K562 (cell line): ENCODE data around the gene NAV2. TPM values are rescaled to one million over a fixed set of nuclear protein-coding genes. Genes with fewer than 3 reads are reported as not detected.
A peak's percentile ranks its signal among the peaks of the same experiment; 100 is the strongest.

Experiments
- AFF4 ChIP-seq: sonication (generic); formaldehyde crosslinking; IDR thresholded peaks from 2 replicates; pipeline ENCODE4 v1.8.0; 2023; ENCODE audit warnings: mild to moderate bottlenecking, missing genetic modification reagents
- DDX20 ChIP-seq: fragments of 450-650 bp; IDR thresholded peaks from 2 replicates; pipeline ENCODE4 v1.6.1; 2016; ENCODE audit warnings: missing genetic modification characterization, low read depth, mild to moderate bottlenecking, missing compliant biosample characterization, moderate library complexity
- ETV6 ChIP-seq, 3 experiments: fragments of 150-350 bp in 1 of 3; sonication (generic) in 1 of 3; formaldehyde crosslinking in 1 of 3; IDR thresholded peaks; 2 replicates each; pipeline versions ENCODE4 v1.6.1 to v1.8.0; 2014 to 2022; ENCODE audit warnings: borderline replicate concordance in 2 of 3, low read depth in 2 of 3, antibody characterized with exemption in 1 of 3, low read length in 1 of 3, mild to moderate bottlenecking in 1 of 3, missing genetic modification reagents in 1 of 3
- GABPB1 ChIP-seq: sonication (generic); formaldehyde crosslinking; IDR thresholded peaks from 2 replicates; pipeline ENCODE4 v1.8.0; 2022; ENCODE audit warnings: mild to moderate bottlenecking, missing genetic modification reagents
- L3MBTL2 ChIP-seq: fragments of 450-650 bp; IDR thresholded peaks from 2 replicates; pipeline ENCODE4 v1.6.1; 2016; ENCODE audit warnings: mild to moderate bottlenecking, moderate library complexity
- SMAD4 ChIP-seq: fragments of 250-450 bp; sonication (Bioruptor Pico); conservative IDR thresholded peaks from 2 replicates; pipeline ENCODE4 v1.8.0; 2021; ENCODE audit warnings: inconsistent platforms, mild to moderate bottlenecking, moderate library complexity
- STAG1 ChIP-seq: sonication (generic); formaldehyde crosslinking; IDR thresholded peaks from 2 replicates; pipeline ENCODE4 v1.5.0; 2020; ENCODE audit warnings: missing genetic modification reagents, borderline replicate concordance
- ZKSCAN3 ChIP-seq: fragments of 250-450 bp; sonication (Bioruptor Pico); IDR thresholded peaks from 2 replicates; pipeline ENCODE4 v1.4.0; 2020
- ZNF253 ChIP-seq: fragments of 250-450 bp; sonication (Bioruptor Pico); conservative IDR thresholded peaks from 2 replicates; pipeline ENCODE4 v1.6.1; 2021; ENCODE audit warnings: mild to moderate bottlenecking
- ZNF561 ChIP-seq: fragments of 450-650 bp; formaldehyde crosslinking; conservative IDR thresholded peaks from 2 replicates; pipeline ENCODE4 v1.4.0; 2020; ENCODE audit warnings: mild to moderate bottlenecking, moderate library complexity
- ZNF583 ChIP-seq: fragments of 250-450 bp; sonication (Bioruptor Pico); IDR thresholded peaks from 2 replicates; pipeline ENCODE4 v1.4.0; 2020
- ZNF780A ChIP-seq: fragments of 250-450 bp; sonication (Bioruptor Pico); IDR thresholded peaks from 2 replicates; pipeline ENCODE4 v1.5.0; 2021; ENCODE audit warnings: mild to moderate bottlenecking
- polyA plus RNA-seq, 8 experiments: library from polyadenylated mRNA; depleted of rRNA in 4 of 8; stranded (reverse) in 5 of 8; unstranded in 3 of 8; fragments of >200 nt; fragmentation: Nextera tagmentation in 2 of 8; fragmentation: Illumina TruSeq in 1 of 8; extraction: Ambion mirVana in 2 of 8; extraction: Trizol in 1 of 8; gene quantifications; 2 replicates each; pipeline versions ENCODE4 v1.2.1 to v1.2.3, GENCODE V29; 2011 to 2014; ENCODE audit warnings: inconsistent platforms in 1 of 8, missing spikeins in 1 of 8
- total RNA-seq, 7 experiments: library from RNA; depleted of rRNA in 6 of 7; stranded (reverse); fragments of >200 nt in 6 of 7; fragmentation: Illumina TruSeq in 2 of 7; extraction: Trizol in 2 of 7; gene quantifications; 2 replicates each; pipeline versions ENCODE4 v1.2.1 to v1.2.3, GENCODE V29; 2011 to 2021; ENCODE audit warnings: low replicate concordance in 1 of 7
- TF ChIP-seq, protein P1 (sequence below), 3 experiments: fragments of 200-800 bp in 1 of 3; fragments of 250-450 bp in 1 of 3; fragments of 450-650 bp in 1 of 3; sonication (Bioruptor Pico) in 1 of 3; sonication (Bioruptor generic) in 1 of 3; formaldehyde crosslinking in 1 of 3; IDR thresholded peaks; 2 replicates each; pipeline versions ENCODE4 v1.6.1 to v1.8.0; 2016 to 2022; ENCODE audit warnings: mild to moderate bottlenecking in 2 of 3, missing genetic modification characterization in 2 of 3, missing compliant biosample characterization in 1 of 3, moderate library complexity in 1 of 3
- TF ChIP-seq, protein P2 (sequence below): fragments of 250-450 bp; sonication (Bioruptor Pico); IDR thresholded peaks from 2 replicates; pipeline ENCODE4 v1.5.0; 2020; ENCODE audit warnings: mild to moderate bottlenecking, borderline replicate concordance

NAV2 gene
- total and polyA plus RNA-seq, 9 of the 15 experiments (the other 6 are each of a cell fraction or from before 2014, with no cell fraction given): 0.03 to 0.35 (median 0.05) TPM

DNA sequence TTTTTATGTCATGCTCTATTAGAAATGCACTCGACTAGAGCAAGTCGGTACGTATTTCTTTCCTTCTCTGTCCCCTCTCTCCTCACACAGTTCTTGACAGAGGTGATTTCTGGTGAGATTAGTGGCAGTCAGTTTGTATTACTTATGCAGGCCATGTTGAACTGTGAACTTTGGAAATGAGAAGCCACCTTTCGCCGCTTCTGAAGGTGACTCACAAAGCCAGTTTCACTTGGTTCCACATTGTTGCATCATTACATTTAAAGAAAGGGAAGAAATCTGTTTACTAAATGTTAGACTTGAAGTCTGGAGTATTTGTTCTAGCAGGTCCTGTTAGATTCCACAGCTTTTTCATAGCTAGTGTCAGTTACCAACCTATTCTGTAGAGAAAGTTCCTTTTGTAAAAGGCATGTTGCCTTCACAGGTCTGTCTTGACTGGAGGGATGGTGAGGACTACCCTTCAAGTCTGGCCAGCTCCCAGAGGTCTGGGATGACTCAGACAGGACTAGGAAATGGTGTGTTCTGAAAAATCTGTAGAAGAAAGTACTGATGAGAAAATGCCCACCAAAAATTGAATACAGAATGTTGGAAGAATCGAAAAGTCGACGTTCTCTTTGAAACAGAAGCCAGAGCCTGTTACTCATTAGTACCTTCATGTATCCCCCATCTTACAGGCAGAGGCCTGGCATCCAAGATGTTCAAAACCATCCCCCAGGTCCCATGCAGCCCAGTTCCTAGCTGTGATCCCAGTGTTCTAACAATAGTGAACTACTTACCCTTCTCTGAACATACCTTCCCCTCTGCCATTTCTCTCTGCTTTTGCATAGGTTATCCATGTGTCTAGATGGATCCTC lies 266.3 kb downstream of the NAV2 start (continued):
- TF ChIP-seq, protein P1, sequence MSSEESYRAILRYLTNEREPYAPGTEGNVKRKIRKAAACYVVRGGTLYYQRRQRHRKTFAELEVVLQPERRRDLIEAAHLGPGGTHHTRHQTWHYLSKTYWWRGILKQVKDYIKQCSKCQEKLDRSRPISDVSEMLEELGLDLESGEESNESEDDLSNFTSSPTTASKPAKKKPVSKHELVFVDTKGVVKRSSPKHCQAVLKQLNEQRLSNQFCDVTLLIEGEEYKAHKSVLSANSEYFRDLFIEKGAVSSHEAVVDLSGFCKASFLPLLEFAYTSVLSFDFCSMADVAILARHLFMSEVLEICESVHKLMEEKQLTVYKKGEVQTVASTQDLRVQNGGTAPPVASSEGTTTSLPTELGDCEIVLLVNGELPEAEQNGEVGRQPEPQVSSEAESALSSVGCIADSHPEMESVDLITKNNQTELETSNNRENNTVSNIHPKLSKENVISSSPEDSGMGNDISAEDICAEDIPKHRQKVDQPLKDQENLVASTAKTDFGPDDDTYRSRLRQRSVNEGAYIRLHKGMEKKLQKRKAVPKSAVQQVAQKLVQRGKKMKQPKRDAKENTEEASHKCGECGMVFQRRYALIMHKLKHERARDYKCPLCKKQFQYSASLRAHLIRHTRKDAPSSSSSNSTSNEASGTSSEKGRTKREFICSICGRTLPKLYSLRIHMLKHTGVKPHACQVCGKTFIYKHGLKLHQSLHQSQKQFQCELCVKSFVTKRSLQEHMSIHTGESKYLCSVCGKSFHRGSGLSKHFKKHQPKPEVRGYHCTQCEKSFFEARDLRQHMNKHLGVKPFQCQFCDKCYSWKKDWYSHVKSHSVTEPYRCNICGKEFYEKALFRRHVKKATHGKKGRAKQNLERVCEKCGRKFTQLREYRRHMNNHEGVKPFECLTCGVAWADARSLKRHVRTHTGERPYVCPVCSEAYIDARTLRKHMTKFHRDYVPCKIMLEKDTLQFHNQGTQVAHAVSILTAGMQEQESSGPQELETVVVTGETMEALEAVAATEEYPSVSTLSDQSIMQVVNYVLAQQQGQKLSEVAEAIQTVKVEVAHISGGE (CRISPR knock-in tag; IDR thresholded peaks at IDR 0.05): no peak
- TF ChIP-seq ZNF253 (CRISPR knock-in tag): no peak
- TF ChIP-seq L3MBTL2: peak; percentile 77
- no peak for TF ChIP-seq AFF4 (CRISPR knock-in tag)
- TF ChIP-seq ZKSCAN3 (CRISPR knock-in tag): no peak
- no peak for TF ChIP-seq ZNF780A (CRISPR knock-in tag)
- TF ChIP-seq, protein P2, sequence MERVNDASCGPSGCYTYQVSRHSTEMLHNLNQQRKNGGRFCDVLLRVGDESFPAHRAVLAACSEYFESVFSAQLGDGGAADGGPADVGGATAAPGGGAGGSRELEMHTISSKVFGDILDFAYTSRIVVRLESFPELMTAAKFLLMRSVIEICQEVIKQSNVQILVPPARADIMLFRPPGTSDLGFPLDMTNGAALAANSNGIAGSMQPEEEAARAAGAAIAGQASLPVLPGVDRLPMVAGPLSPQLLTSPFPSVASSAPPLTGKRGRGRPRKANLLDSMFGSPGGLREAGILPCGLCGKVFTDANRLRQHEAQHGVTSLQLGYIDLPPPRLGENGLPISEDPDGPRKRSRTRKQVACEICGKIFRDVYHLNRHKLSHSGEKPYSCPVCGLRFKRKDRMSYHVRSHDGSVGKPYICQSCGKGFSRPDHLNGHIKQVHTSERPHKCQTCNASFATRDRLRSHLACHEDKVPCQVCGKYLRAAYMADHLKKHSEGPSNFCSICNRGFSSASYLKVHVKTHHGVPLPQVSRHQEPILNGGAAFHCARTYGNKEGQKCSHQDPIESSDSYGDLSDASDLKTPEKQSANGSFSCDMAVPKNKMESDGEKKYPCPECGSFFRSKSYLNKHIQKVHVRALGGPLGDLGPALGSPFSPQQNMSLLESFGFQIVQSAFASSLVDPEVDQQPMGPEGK (CRISPR knock-in tag): peak; percentile 47; the same call in 1 of the 2 replicates
- TF ChIP-seq SMAD4 (CRISPR knock-in tag): peak; percentile 90
- TF ChIP-seq STAG1 (CRISPR knock-in tag): no peak
- TF ChIP-seq ZNF583 (CRISPR knock-in tag): peak; percentile 36; the same call in 1 of the 2 replicates
- no peak for TF ChIP-seq GABPB1 (CRISPR knock-in tag)
- no peak for TF ChIP-seq ZNF561 (CRISPR knock-in tag)
- no peak for TF ChIP-seq ETV6 (IDR thresholded peaks at IDR 0.05; ENCODE audit: borderline replicate concordance in 1 of 2, low read depth in 2 of 2, low read length in 1 of 2)
- TF ChIP-seq ETV6 (CRISPR knock-in tag; IDR thresholded peaks at IDR 0.05; ENCODE audit: borderline replicate concordance): no peak
- TF ChIP-seq DDX20: peak; percentile 92
